22Rv1 (cell line): Measurements from ENCODE around the gene NKD1.

Experiments used
- H3K27ac ChIP-seq: fragments of 450-650 bp; 2 replicates; pipeline ENCODE4 v1.5.1; 2017
- ZFX ChIP-seq: fragments of 450-650 bp; IDR thresholded peaks from 2 replicates; pipeline ENCODE4 v1.6.1; 2017; ENCODE audit warnings: antibody characterized with exemption, borderline replicate concordance
- TF ChIP-seq, protein P1 (sequence below): fragments of 450-650 bp; IDR thresholded peaks from 2 replicates; pipeline ENCODE4 v1.5.1; 2017; ENCODE audit warnings: mild to moderate bottlenecking

Gene NKD1

DNA sequence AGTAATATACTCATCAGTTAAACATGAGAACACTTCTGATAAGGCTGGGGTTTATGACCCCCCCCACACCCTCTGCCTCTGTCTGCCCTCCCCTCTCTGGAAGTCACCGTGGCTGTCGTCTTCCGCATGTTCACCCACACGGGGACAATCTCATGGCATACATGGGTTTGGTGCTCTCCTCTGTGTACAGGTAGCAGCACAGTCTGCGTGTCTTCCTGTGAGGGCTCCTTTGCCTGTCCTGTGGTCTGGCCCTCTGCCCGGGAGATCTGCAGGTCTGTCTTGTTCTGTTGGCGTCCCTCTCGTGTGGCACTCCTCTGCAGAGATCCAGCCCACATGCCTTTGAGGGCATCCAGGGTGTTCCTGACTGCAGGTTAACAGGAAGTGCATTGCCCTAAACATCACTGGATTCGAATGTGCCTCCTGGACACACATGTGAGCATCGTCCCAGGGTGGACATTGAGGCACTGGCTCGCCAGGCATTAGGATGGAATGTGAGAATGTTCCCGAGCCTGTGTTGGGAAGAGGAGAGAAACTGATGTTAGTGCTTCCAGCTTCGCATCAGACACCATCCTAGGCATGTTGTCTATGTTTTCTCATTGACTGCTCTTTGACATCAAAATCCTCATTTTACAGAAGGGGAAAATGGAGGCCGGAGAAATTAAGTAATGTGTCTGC lies 54.5 kb downstream of the NKD1 start:
- no peak overlapping the region for H3K27ac ChIP-seq
- TF ChIP-seq, protein P1, sequence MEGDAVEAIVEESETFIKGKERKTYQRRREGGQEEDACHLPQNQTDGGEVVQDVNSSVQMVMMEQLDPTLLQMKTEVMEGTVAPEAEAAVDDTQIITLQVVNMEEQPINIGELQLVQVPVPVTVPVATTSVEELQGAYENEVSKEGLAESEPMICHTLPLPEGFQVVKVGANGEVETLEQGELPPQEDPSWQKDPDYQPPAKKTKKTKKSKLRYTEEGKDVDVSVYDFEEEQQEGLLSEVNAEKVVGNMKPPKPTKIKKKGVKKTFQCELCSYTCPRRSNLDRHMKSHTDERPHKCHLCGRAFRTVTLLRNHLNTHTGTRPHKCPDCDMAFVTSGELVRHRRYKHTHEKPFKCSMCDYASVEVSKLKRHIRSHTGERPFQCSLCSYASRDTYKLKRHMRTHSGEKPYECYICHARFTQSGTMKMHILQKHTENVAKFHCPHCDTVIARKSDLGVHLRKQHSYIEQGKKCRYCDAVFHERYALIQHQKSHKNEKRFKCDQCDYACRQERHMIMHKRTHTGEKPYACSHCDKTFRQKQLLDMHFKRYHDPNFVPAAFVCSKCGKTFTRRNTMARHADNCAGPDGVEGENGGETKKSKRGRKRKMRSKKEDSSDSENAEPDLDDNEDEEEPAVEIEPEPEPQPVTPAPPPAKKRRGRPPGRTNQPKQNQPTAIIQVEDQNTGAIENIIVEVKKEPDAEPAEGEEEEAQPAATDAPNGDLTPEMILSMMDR, result no peak
- TF ChIP-seq ZFX, result no peak

DNA sequence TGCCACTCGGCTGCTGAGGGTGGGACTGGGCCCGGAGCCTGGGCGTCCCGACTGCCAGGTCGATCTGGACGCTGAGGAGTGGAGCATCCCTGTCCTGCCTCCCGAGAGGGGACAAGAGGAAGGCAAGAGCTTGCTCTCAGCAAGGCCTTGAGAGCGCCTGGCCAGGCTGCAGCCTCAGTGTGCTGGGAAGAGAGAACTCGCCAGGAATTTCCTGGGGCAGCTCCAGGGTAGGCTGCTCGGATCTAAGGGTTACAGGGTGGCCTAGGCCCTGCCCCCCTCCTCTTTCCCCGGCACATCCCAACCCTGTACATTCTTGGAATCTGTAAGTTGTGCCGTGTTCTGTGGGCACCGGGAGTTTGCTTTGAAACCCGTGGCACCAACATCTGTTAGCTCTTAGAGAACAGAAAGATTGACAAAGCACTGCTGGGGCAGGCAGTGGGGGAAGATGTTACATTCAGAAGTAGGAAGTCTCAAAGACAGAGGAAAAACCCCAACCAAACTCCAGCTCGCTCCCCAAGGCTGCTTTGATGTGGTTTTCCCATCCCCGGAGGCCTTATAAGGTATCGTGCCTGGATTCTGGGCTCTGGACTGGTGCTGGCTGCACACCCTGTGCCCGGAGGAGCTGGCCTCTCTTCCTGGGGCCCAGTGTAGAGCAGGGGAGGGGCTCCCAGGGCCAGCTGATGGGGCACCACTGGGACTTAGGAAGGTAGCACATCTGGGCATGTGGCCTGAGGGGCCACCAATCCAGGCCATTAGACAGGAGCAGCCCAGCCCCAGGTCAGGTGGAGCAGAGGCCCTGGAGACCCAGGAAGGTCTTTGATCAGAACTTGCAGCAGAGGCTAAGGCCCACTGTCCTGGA lies 55.2 kb downstream of the NKD1 start:
- TF ChIP-seq, protein P1, result no peak
- no peak for TF ChIP-seq ZFX
- H3K27ac ChIP-seq, result no peak overlapping the region

DNA sequence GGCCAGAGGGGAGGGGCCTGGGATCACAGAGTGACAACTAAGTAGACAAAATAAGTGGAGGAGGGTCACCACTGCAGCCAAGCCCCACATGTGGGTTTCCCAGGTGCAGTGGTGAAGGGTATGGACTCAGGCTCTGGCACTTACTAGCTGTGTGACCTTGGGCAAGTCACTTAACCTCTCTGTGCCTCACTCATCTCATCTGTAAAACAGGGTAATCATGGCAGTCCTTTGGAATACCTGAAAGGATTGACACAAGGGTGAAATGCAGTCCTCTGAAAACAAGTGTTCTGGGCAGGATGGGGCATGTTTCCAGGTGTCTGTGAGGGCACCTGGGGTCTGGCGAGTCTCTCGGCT lies 55.8 kb downstream of the NKD1 start:
- H3K27ac ChIP-seq, result no peak overlapping the region
- no peak for TF ChIP-seq ZFX
- TF ChIP-seq, protein P1, result no peak

DNA sequence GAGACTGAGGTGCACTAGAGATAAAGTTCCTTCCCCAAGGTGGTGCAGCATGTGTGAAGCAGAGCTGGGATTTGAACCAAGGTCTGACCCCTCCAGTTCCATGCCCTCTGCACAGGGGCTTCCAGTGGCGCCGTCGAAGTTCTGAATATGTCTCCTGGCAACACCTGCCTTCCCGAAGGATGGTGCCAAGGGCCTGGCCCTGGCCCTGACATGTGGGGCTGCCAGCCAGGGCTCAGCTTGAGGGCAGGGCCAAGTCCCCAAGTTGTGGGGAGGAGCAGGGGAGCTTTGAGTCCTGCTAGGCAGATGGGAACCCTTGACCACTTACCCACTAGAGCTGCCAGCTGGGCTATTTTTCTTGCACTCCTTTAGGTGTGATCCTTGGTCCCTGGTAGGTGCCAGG lies 56.4 kb downstream of the NKD1 start:
- TF ChIP-seq ZFX, result no peak
- TF ChIP-seq, protein P1, result no peak
- H3K27ac ChIP-seq, result no peak overlapping the region

DNA sequence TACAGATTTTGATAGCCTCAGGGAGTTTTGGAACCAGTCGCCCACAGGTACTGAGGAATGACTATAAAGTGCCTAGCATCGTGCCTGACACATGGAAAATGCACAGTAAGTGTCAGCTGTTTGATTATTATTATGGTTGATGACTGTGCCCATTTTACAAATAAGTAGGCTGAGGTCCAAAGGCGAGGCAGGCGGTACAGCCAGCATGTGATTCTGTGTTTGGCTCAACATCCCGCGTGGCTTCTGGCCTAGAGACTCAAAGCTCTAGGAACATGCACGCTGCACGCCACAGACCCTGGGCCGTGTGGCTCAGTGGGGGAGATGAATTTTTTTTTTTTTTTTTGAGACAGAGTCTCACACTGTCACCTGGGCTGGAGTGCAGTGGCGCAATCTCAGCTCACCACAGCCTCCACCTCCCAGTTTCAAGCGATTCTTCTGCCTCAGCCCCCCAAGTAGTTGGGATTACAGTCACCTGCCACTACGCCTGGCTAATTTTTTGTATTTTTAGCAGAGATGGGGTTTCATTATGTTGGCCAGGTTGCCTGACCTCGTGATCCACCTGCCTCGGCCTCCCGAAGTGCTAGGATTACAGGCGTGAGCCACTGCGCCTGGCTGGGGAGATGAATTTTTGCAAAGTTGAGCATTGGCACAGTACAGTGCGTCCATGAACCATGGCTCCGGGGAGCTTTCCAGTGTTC lies 57.7 kb downstream of the NKD1 start:
- TF ChIP-seq, protein P1, result no peak
- TF ChIP-seq ZFX, result no peak
- no peak overlapping the region for H3K27ac ChIP-seq

DNA sequence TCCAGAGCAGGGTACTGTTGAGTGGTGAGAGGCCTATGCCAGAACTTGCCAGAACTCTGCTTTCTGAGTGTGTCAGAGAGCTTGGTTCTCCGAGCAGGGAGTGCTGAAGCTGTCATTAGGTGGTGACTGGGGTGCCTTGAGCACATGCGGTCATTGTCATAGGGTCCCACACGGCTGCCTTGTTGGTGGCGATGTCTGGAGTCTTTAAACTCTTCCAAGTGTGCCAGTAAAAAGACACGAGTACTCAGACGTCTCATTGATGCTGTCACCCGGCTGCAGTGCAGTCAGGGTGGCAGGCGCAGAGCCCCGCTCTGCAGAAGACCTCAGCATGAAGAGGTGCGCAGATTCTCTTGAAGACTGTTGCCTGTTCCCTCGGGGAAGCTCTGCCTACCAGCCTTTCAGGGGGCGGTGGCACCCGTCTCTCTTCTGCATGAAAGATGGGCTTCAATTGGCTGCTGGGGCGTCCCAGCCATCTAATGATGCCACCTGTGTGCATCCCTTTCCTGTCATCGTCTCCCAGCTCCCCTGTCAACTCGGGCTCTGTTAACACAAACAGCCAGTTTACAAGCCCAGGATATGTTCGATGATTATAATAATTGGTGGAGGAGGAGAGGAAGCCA lies 58.3 kb downstream of the NKD1 start:
- TF ChIP-seq, protein P1, result no peak
- TF ChIP-seq ZFX, result no peak
- H3K27ac ChIP-seq, result no peak overlapping the region

DNA sequence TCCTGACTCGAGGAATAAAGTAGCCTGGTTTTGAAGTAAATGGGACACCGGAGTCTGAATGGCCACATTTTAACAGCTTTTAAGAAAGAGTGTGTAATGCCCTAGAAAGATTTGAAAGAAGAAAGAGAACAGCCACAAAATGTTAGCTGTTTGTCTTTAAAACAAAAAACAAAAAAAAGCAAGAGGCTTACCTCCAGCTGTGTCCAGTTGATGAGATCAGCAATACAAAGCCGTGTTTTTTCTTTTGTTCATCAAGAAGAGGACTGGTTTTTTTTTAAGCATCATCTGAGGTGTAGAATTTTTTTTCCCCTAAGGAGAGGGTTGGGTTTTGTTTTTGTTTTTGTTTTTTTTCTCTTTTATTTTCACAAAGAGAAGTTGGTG lies 58.8 kb downstream of the NKD1 start:
- TF ChIP-seq ZFX, result no peak
- TF ChIP-seq, protein P1, result no peak
- no peak overlapping the region for H3K27ac ChIP-seq
